ENCODE data around the gene CAPZB. TPM values are rescaled to one million over a fixed set of nuclear protein-coding genes. Genes with fewer than 3 reads are reported as not detected.

The CAPZB gene
- total RNA-seq, 2 donors from 2014 or later, result 119 to 174 TPM

- no peak for TF ChIP-seq CTCF (IDR thresholded peaks at IDR 0.05)
- H3K9me3 ChIP-seq, result no peaks in the 10 kb centered on the region
- DNase-seq (ENCODE audit: low spot score) (no peak), ATAC-seq (ENCODE audit: insufficient number of reproducible peaks, low FRiP score, low read depth) (no peak)
- H3K27me3 ChIP-seq (replicated peaks; ENCODE audit: insufficient read depth), result no peaks in the 10 kb centered on the region
- H3K27ac ChIP-seq, result no peak overlapping the region
- no peak overlapping the region for H3K4me3 ChIP-seq
- peaks cover 10% of the 10 kb centered on the region for H3K36me3 ChIP-seq
- peaks cover 9 to 11% of the 10 kb centered on the region in 2 donors for H3K4me1 ChIP-seq (ENCODE audit: control insufficient read depth in 1 of 2, low read depth in 2 of 2)
These were observed 166.1 kb downstream of the CAPZB start for GRCh38 chr1:19319196-19319595.

- ATAC-seq (ENCODE audit: insufficient number of reproducible peaks, low FRiP score, low read depth) (no peak), DNase-seq (ENCODE audit: low spot score) (no peak)
- Histone ChIP-seq H3K36me3 (peaks cover 10% of the 10 kb centered on the region), H3K4me3 (no peak overlapping the region), H3K27me3 (replicated peaks; ENCODE audit: insufficient read depth) (no peaks in the 10 kb centered on the region), H3K27ac (no peak overlapping the region), H3K4me1 (ENCODE audit: control insufficient read depth in 1 of 2, low read depth in 2 of 2) (peaks cover 23 to 24% of the 10 kb centered on the region in 2 donors), H3K9me3 (no peaks in the 10 kb centered on the region)
- no peak for TF ChIP-seq CTCF (IDR thresholded peaks at IDR 0.05)
These were observed 168.0 kb downstream of the CAPZB start for GRCh38 chr1:19317126-19317910.

- no peak for ATAC-seq (ENCODE audit: insufficient number of reproducible peaks, low FRiP score, low read depth)
- peaks cover 28 to 33% of the 10 kb centered on the region in 2 donors for H3K4me1 ChIP-seq (ENCODE audit: control insufficient read depth in 1 of 2, low read depth in 2 of 2)
These were observed 169.8 kb downstream of the CAPZB start for GRCh38 chr1:19315378-19316198.

GRCh38 chr1:19313961-19314882 is 171.1 kb downstream of the CAPZB start:
- no peak for TF ChIP-seq CTCF (IDR thresholded peaks at IDR 0.05)
- peaks cover 28 to 34% of the 10 kb centered on the region in 2 donors for H3K4me1 ChIP-seq (ENCODE audit: control insufficient read depth in 1 of 2, low read depth in 2 of 2)
- no peak for DNase-seq (ENCODE audit: low spot score)

More at GRCh38 chr1:19315378-19316198, 169.8 kb downstream of the CAPZB start:
- no peaks in the 10 kb centered on the region for H3K27me3 ChIP-seq (replicated peaks; ENCODE audit: insufficient read depth)
- no peaks in the 10 kb centered on the region for H3K9me3 ChIP-seq
- H3K36me3 ChIP-seq, result peaks cover 10% of the 10 kb centered on the region
- no peak overlapping the region for H3K4me3 ChIP-seq
- no peak for DNase-seq (ENCODE audit: low spot score)
- no peak for TF ChIP-seq CTCF (IDR thresholded peaks at IDR 0.05)
- no peak overlapping the region for H3K27ac ChIP-seq

More at GRCh38 chr1:19313961-19314882, 171.1 kb downstream of the CAPZB start:
- no peak overlapping the region for H3K27ac ChIP-seq
- no peak overlapping the region for H3K4me3 ChIP-seq
- peaks cover 10% of the 10 kb centered on the region for H3K36me3 ChIP-seq
- no peak for ATAC-seq (ENCODE audit: insufficient number of reproducible peaks, low FRiP score, low read depth)
- no peaks in the 10 kb centered on the region for H3K9me3 ChIP-seq
- no peaks in the 10 kb centered on the region for H3K27me3 ChIP-seq (replicated peaks; ENCODE audit: insufficient read depth)

All from thoracic aorta (tissue), 2 donors.